HepG2 (cell line): ENCODE measurements around the gene TEX50. TPM values are rescaled to one million over a fixed set of nuclear protein-coding genes. Genes with fewer than 3 reads are reported as not detected.
"Not testable (repeated sequence)": the region's sequence is repeated elsewhere in the genome, so short reads cannot be mapped to it uniquely, and the experiment has no call there.

ENCODE experiments used
- ATAC-seq: fragments of 200-7000 bp; cut with Tn5 transposase; 3 replicates; pipeline ENCODE4 v1.9.1; 2020; ENCODE audit warnings: mild to moderate bottlenecking, moderate library complexity
- BruUV-seq: library from RNA; stranded (reverse); fragments of 400-500 nt; replicated peaks from 2 replicates; lab custom pipeline; 2021; lab: Mats Ljungman, UMichigan
- CTCF ChIA-PET: fragments of 300-600 bp; formaldehyde crosslinking; extraction: SDS; loops from one replicate; lab custom pipeline; 2021; ENCODE audit warnings: low total read pairs, inconsistent platforms, low intra/inter-chr PET ratio; lab: Yijun Ruan, JAX
- POLR2A ChIA-PET: fragments of 350-600 bp; sonication (Branson Sonifier 250); formaldehyde crosslinking; loops from one replicate; lab custom pipeline; 2020; ENCODE audit warnings: antibody characterized with exemption, inconsistent platforms; lab: Yijun Ruan, JAX
- DNase-seq: peaks from one replicate; pipeline ENCODE4 v3.0.0-alpha.2; 2015; ENCODE audit warnings: low spot score
- FAIRE-seq: peaks from 3 replicates; lab custom pipeline; 2011; peaks lifted over from hg19 to GRCh38; lab: Jason Lieb, UNC
- H2AFZ ChIP-seq: one replicate; pipeline ENCODE4 v1.6.1; 2011; ENCODE audit warnings: low read length, inconsistent platforms
- H3K27ac ChIP-seq: fragments of 300-600 bp; 3 replicates; pipeline ENCODE4 v1.8.0; 2011; ENCODE audit warnings: mixed run types, mild to moderate bottlenecking, mixed read lengths, low read length, inconsistent platforms; ENCODE audit not compliant: insufficient read depth; ENCODE audit errors: extremely low read length
- H3K27me3 ChIP-seq, 2 experiments: fragments of 200-600 bp in 1 of 2; 2 replicates in 1 of 2; 3 replicates in 1 of 2; pipeline versions ENCODE4 v1.6.0 to v1.8.0; 2011; ENCODE audit warnings: low read length in 2 of 2, mild to moderate bottlenecking in 2 of 2, moderate library complexity in 2 of 2, inconsistent platforms in 1 of 2; ENCODE audit not compliant: insufficient read depth in 2 of 2, control insufficient read depth in 1 of 2
- H3K36me3 ChIP-seq, 2 experiments: fragments of 200-600 bp in 1 of 2; replicated peaks in 1 of 2; 2 replicates in 1 of 2; 3 replicates in 1 of 2; pipeline versions ENCODE4 v1.5.1 to v1.8.0; 2011; ENCODE audit warnings: low read length in 2 of 2, inconsistent platforms in 1 of 2; ENCODE audit not compliant: insufficient read depth in 2 of 2, control insufficient read depth in 1 of 2
- H3K4me1 ChIP-seq: 2 replicates; pipeline ENCODE4 v1.5.1; 2012; ENCODE audit warnings: low read length, inconsistent platforms; ENCODE audit not compliant: insufficient read depth
- H3K4me2 ChIP-seq: 2 replicates; pipeline ENCODE4 v1.6.0; 2011; ENCODE audit warnings: low read depth, low read length, inconsistent platforms
- H3K4me3 ChIP-seq, 3 experiments: fragments of 200-600 bp in 1 of 3; sonication (generic), shearing (Covaris generic) in 1 of 3; replicated peaks in 1 of 3; 2 replicates each; pipeline ENCODE4 v1.5.1; 2011 to 2016; ENCODE audit warnings: low read length in 3 of 3, inconsistent platforms in 2 of 3, low read depth in 2 of 3, mild to moderate bottlenecking in 2 of 3, control low read depth in 1 of 3, mixed read lengths in 1 of 3; ENCODE audit not compliant: insufficient read depth in 1 of 3
- H3K79me2 ChIP-seq: one replicate; pipeline ENCODE4 v1.6.1; 2011; ENCODE audit warnings: low read length, inconsistent platforms; ENCODE audit not compliant: insufficient read depth
- H3K9ac ChIP-seq: 2 replicates; pipeline ENCODE4 v1.6.0; 2011; ENCODE audit warnings: mild to moderate bottlenecking, low read depth, low read length, inconsistent platforms; ENCODE audit not compliant: insufficient read depth
- H3K9me3 ChIP-seq: 2 replicates; pipeline ENCODE4 v1.5.1; 2012; ENCODE audit warnings: mild to moderate bottlenecking, low read length
- H4K20me1 ChIP-seq: 2 replicates; pipeline ENCODE4 v1.6.0; 2011; ENCODE audit warnings: inconsistent platforms, mild to moderate bottlenecking, low read length, moderate library complexity; ENCODE audit not compliant: insufficient read depth
- KMT2A ChIP-seq: sonication (generic); formaldehyde crosslinking; IDR thresholded peaks from 2 replicates; pipeline ENCODE4 v1.4.0; 2020; ENCODE audit warnings: missing genetic modification reagents
- SETDB1 ChIP-seq: sonication (generic); formaldehyde crosslinking; IDR thresholded peaks from 2 replicates; pipeline ENCODE4 v1.5.1; 2020; ENCODE audit warnings: missing genetic modification reagents, mild to moderate bottlenecking, borderline replicate concordance
- ZNF562 ChIP-seq: sonication (generic); formaldehyde crosslinking; IDR thresholded peaks from 2 replicates; pipeline ENCODE4 v1.8.0; 2022; ENCODE audit warnings: missing genetic modification reagents, borderline replicate concordance
- ZNF883 ChIP-seq: sonication (generic); formaldehyde crosslinking; IDR thresholded peaks from 2 replicates; pipeline ENCODE4 v1.5.1; 2020; ENCODE audit warnings: mild to moderate bottlenecking, missing genetic modification reagents; ENCODE audit errors: not compliant biosample characterization
- WGBS: methylation state at CpG from one replicate; pipeline ENCODE4 v1.1.6; 2017; ENCODE audit warnings: low lambda C conversion rate; 5-methylcytosine and 5-hydroxymethylcytosine counted together
- in situ Hi-C: cut with HindIII; loops from 2 replicates; pipeline ENCODE4 v1.10.0; 2017; ENCODE audit warnings: low pct_unique_long_range_greater_than_20kb; ENCODE audit not compliant: extremely low pct_ligation_motif_present
- intact Hi-C: fragments of 100-400 bp; cut with micrococcal nuclease; formaldehyde crosslinking; loops from one replicate; pipeline ENCODE4 v1.10.0; 2022; ENCODE audit not compliant: unreplicated experiment
- polyA plus RNA-seq, 8 experiments: library from polyadenylated mRNA; depleted of rRNA in 3 of 8; stranded (reverse) in 7 of 8; unstranded in 1 of 8; fragments of >200 nt; fragmentation: Illumina TruSeq in 4 of 8; extraction: Trizol in 4 of 8; gene quantifications; 2 replicates each; pipeline versions ENCODE4 v1.2.1 to v1.2.3, GENCODE V29; 2011 to 2016; ENCODE audit warnings: low read depth in 4 of 8, missing spikeins in 1 of 8, mixed read lengths in 1 of 8; ENCODE audit not compliant: insufficient read depth in 1 of 8
- total RNA-seq, 5 experiments: library from RNA; depleted of rRNA; stranded (reverse); fragments of >200 nt; fragmentation: Illumina TruSeq; extraction: Trizol; gene quantifications; 2 replicates each; pipeline ENCODE4 v1.2.3, GENCODE V29; 2016; ENCODE audit warnings: low read depth in 1 of 5

The TEX50 gene
- total and polyA plus RNA-seq, 2 of the 13 experiments (the other 11 are each of a cell fraction or from before 2014, with no cell fraction given): not detected

DNA sequence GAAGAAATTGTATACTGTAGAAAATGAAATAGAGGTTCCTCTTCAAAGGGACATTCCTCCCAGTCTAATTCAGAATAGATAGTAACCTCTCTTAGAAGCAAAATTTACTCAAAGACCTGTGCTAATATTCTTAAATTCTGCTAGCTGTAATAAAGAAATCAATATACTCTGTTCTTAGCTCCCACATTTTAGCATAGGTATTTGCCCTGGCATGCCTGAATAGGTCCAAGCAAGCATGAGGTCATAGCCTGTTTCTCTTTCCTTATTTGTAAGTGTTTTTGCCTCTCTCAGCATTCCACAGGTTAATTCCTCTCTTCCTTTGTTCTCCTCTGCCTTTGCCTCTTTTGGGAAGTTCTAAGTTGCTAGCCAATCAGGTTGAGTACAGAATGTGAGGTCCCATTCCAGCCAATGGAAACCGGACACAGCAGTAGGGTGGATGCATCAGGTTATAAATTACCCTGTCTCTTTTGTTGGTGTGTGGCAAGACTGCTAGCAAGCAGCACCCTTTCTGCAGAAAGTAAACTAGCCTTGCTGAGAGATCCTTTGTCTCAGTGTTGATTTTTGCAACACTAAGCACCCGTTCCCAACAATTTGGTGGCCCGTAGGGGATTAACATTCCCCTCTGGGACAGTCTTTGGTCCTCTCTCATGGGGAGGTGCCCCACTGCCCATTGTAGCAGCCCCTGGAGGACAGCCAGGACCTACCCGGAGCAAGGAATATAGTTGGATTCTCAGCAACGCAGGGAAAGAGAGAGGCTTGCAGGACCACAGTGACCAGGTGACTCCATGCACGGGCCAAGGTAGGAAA, 2.3 kb downstream of the TEX50 start:
- H4K20me1 ChIP-seq, H3K27ac ChIP-seq, BruUV-seq, POLR2A ChIA-PET, H3K79me2 ChIP-seq, H3K9me3 ChIP-seq, CTCF ChIA-PET, H3K36me3 ChIP-seq, H3K27me3 ChIP-seq, FAIRE-seq, H3K9ac ChIP-seq, in situ Hi-C loops, DNase-seq, H3K4me3 ChIP-seq, ATAC-seq, intact Hi-C loops, H3K4me2 ChIP-seq, H2AFZ ChIP-seq: not testable (repeated sequence)
- H3K4me1 ChIP-seq: peaks cover 13% of the 10 kb centered on the region
- TF ChIP-seq ZNF562 (CRISPR knock-in tag): peak; percentile 93
- peak; percentile 79; the same call in 1 of the 2 replicates for TF ChIP-seq SETDB1 (CRISPR knock-in tag)
- WGBS: 34% methylated on average over 6 of the region's 6 CpGs

GRCh38 chr1:173638043-173639021, 3.2 kb downstream of the TEX50 start:
- Histone ChIP-seq H4K20me1 (no peaks in the 10 kb centered on the region), H2AFZ (no peak overlapping the region), H3K9me3 (peaks cover 9% of the 10 kb centered on the region; the same call in 1 of the 2 replicates), H3K27me3 (no peaks in the 10 kb centered on the region), H3K27ac (no peak overlapping the region), H3K4me1 (peaks cover 13% of the 10 kb centered on the region), H3K79me2 (no peaks in the 10 kb centered on the region), H3K9ac (no peak overlapping the region), H3K4me2 (no peak overlapping the region), H3K4me3 (no peak overlapping the region), H3K36me3 (no peaks in the 10 kb centered on the region)
- FAIRE-seq: no peak
- intact Hi-C loops (no loop called here), in situ Hi-C loops (no loop called here)
- no peak for ATAC-seq
- WGBS: 32% methylated on average over 12 of the region's 12 CpGs
- ChIA-PET POLR2A (no interaction called here), CTCF (no interaction called here)
- BruUV-seq: TSS peak; percentile 67
- TF ChIP-seq ZNF883: no peak
- no peak for TF ChIP-seq KMT2A (CRISPR knock-in tag)
- DNase-seq: no peak
